ENCODE data around the gene ANAPC16. TPM values are rescaled to one million over a fixed set of nuclear protein-coding genes. Genes with fewer than 3 reads are reported as not detected.

Gene ANAPC16
- total and polyA plus RNA-seq, 2 experiments from 2014 or later, result 77.5 to 126 TPM

DNA sequence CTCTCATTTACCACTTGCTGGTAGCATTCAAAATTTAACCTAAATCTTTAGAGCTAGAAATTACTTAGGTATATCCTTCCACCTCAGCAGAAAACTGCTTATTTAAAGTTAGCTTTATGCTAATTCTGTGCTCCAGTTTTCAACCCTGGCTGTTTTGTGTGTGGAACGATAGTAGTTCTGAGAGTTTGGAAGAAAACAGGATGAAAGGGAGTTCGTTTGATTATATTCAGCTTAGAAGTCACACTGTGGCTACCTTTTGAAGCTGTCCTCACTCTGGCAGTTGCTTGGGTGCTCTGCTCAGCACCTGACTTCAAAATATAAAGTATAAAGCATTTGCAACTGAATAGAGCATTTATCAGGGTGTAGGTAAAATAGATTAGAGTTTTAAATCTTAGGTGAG, 2.9 kb downstream of the ANAPC16 start:
- Mint-ChIP-seq H3K27ac (no peak overlapping the region), H3K36me3 (ENCODE audit: low read depth) (peaks cover 11% of the 10 kb centered on the region; the same call in 2 of the 3 replicates), H3K27me3 (ENCODE audit: insufficient read depth, low read depth, poor library complexity) (peaks cover 13% of the 10 kb centered on the region), H3K4me1 (peaks cover 8% of the 10 kb centered on the region; the same call in 2 of the 3 replicates), H3K4me3 (no peak overlapping the region), H3K9me3 (no peaks in the 10 kb centered on the region)
- TF ChIP-seq REST (IDR thresholded peaks at IDR 0.05; ENCODE audit: unreplicated experiment), result no peak
- no peak for TF ChIP-seq ZNF331 (CRISPR knock-in tag; IDR thresholded peaks at IDR 0.05; ENCODE audit: low read depth)
- TF ChIP-seq, protein P1, sequence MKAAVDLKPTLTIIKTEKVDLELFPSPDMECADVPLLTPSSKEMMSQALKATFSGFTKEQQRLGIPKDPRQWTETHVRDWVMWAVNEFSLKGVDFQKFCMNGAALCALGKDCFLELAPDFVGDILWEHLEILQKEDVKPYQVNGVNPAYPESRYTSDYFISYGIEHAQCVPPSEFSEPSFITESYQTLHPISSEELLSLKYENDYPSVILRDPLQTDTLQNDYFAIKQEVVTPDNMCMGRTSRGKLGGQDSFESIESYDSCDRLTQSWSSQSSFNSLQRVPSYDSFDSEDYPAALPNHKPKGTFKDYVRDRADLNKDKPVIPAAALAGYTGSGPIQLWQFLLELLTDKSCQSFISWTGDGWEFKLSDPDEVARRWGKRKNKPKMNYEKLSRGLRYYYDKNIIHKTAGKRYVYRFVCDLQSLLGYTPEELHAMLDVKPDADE (IDR thresholded peaks at IDR 0.05), result no peak
- TF ChIP-seq ZNF462 (CRISPR knock-in tag; IDR thresholded peaks at IDR 0.05), result no peak
- Histone ChIP-seq H3F3A (replicated peaks; ENCODE audit: low read depth) (peaks cover 9% of the 10 kb centered on the region), H4K20me1 (replicated peaks; ENCODE audit: insufficient read depth) (no peaks in the 10 kb centered on the region; the same call in 1 of the 2 replicates), H3K27ac (ENCODE audit: low read depth) (peak overlapping the region; percentile 39), H3K36me3 (ENCODE audit: insufficient read depth) (no peaks in the 10 kb centered on the region), H3K79me2 (replicated peaks; ENCODE audit: insufficient read depth) (peaks cover 64% of the 10 kb centered on the region), H3K27me3 (ENCODE audit: insufficient read depth) (no peaks in the 10 kb centered on the region), H3K4me2 (no peak overlapping the region), H2AFZ (no peak overlapping the region), H3K4me3 (no peak overlapping the region), H3K4me1 (ENCODE audit: insufficient read depth) (peaks cover 14% of the 10 kb centered on the region), H3K9me2 (ENCODE audit: insufficient read depth) (no peaks in the 10 kb centered on the region)
- no peak for ATAC-seq
- DNase-seq (ENCODE audit: low spot score), result no peak

Data from GM23338 (cell line).